GM19324 (cell line): ENCODE data around the gene GNG11.
A peak's percentile ranks its signal among the peaks of the same experiment; 100 is the strongest.

Source experiments
- ATAC-seq: cut with Tn5 transposase; IDR thresholded peaks from one replicate; pipeline ENCODE4 v1.9.1; 2021; ENCODE audit warnings: mild to moderate bottlenecking, moderate library complexity; ENCODE audit not compliant: unreplicated experiment, low FRiP score

The GNG11 gene

GRCh38 chr7:93921607-93922566 lies at the start of gene GNG11:
TSS of gene GNG11 (plus strand) at chr7:93921735. CDS start at chr7:93922138, 403 bp downstream.
- ATAC-seq, result no peak

DNA sequence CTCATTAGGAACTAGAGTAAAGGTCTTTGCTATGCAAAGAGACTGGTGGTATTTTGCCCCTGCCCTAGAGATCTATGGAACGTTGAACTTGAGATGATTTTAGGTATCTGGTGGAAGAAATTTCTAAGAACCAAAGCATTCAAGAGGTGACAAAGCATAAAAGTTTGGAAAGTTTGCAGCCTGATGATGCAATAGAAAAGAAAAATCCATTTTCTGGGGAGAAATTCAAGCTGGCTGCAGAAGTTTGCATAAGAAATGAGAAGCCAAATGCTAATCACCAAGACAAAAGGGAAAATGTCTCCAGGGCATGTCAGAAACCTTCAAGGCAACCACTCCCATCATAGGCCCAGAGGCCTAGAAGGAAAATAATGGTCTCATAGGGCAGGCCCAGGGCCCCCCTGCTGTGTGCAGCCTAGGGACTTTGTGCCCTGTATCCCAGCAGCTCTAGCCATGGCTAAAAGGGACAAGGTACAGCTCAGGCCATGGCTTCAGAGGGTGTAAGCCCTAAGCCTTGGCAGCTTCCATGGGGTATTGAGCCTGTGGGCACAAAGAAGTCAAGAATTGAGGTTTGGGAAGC lies 47.4 kb upstream of the GNG11 start:
- no peak for ATAC-seq

DNA sequence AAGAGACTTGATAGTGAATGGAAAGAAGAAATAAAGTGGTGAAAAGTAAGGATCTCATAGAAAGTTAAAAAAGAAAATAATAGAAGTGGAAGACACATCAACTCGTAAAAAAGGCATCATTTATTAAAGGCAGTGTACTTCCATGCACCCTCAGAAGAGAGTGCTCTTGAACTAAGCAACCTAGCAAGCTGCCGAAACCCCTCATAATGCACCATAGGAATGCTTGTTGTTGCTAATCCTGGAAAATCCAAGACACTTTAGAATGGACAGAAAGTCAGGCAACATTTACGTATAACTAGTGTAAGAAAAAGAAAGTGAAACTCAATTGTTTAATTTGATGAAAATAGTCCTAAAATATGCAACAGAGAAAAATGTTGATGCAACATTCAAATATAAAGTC lies 43.8 kb upstream of the GNG11 start:
- ATAC-seq, result no peak

DNA sequence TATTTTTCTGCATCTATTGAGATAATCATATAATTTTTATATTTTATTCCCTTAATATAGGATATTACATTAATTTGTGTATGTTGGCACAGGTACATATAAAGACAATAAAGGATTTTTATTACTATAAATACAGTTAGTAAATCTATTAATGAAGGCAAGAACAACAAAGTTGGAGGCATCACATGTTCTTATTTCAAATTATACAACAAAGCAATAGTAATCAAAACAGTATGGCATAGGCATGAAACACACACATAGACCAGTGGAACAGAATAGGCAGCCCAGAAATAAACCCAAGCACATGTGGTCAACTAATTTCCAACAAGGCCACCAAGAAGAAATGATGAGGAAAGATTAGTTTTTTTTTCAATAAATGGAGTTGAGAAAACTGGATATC lies 42.2 kb upstream of the GNG11 start:
- no peak for ATAC-seq

- ATAC-seq, result no peak
Measured at GRCh38 chr7:93882468-93882867, 39.1 kb upstream of the GNG11 start.

DNA sequence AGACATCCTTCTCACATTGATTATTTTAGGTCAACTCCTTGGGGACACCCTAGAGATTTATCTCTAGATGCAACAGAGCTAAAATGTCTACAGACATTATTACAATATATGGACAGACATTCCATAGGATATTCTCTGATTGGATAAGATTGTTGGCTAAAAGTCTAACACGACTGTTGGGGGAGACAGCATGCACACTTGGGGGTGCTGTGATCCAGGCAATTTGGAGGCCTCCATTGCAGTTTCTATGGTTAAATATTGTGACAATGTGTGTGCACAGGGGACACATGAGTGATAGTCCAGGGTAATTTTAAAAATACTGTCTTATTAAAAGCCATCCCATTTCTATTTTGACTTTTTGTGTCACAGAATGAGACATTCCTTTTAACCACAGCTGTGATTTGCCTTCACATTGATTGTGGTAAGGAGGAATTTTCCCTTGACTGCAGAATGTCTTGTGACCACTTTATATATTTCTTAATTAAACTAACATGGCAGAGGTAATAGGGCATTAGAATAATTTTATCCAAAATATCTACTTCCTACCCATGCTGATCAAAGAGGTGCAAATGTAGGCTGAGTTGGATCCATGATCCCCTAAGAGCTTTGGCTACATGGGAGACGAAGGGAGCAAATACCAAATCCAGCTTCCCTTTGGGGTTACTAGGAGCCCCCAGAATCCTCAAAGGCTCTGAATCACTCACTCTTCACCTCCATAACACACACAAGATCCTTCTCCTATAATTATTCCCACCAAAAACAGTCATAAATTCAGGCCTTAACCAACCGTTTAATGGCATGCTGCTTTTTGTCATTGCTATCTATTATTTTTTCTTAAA lies 38.2 kb upstream of the GNG11 start:
- no peak for ATAC-seq

DNA sequence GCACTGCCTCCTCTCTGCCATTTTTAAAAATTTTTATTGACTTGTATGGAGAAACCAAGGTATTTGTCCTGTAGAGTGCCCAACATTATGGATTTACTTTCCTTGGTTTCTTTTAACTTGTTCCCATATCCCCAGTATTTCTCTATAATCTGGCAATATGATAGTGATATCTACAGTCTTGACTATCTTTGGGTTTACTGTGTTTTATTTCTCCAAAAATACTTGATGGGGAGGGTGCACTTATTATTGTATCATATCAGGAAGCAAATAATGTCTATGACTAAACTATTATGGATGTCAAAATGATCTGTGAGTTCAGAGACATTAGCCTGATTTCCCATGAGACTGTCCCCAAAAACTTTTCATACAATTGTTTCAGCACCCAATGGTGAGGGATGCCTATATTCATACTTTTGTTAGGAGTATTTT lies 37.6 kb upstream of the GNG11 start:
- no peak for ATAC-seq

DNA sequence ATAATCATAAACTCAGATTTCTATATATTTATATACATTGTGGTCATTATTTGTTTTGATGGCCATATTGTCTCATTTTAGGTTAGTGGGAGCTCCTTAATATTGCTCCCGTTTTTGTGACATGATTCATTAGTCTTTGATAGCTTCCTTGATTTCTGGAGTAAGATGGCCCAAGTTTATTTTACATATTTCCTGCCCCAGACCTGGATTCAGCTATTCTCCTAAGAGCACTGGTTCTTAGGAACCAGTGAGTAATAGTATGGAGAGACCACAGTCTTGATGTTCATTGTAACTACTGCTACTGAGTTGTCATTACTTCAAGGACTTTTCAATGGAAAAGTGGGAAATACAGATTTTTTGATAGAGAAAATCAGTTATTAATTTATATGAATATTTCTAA lies 37.0 kb upstream of the GNG11 start:
- no peak for ATAC-seq

GRCh38 chr7:93889261-93889660 lies 32.3 kb upstream of the GNG11 start:
- ATAC-seq, result no peak

DNA sequence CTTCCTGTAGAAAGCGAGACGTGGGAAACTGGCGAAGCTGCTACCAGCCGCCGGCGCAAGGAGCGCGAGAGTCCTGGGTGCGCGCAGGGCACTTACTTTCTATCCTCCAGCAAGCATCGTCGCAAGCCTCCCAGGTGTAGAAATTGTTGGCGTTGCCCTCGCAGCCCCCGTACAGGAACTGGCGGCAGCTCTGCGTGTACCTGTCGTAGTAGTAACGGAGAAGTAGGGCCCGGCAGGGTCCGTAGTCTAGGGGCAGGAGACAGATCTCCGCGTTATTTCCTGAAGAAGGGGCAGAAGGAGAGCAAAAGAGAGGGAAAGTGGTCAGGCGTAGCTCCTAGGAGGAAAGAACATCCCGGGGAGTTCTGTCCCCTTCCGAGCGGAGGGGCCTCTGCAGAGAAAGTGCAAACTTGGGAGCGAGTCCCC lies 31.5 kb upstream of the GNG11 start:
- ATAC-seq, result peak; percentile 63

DNA sequence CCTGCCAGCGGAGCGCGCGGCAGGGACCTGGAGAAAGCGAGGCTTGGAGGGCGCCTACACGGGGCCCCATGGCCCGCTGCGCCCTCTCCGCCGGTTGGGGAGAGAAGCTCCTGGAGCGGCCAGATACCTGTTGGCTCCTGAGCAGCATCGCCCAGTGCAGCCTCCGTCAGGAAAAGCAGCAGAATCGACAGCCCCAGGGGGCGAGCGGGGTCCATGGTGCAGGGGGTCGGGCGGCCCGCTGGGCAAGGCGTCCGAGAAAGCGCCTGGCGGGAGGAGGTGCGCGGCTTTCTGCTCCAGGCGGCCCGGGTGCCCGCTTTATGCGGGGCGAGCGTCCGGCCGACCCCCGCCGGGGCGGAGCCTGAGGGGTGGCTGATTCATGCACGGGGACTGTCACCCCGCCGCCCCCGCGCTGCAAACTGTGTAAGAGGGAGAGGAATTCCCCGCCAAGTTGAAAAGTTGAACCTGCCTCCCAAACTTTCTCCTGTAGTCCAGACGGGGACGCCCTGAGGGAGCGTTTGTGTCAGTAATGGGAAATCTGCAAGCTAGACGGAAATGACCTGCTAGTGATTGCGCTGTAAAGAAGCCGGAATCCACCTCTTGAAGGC lies 31.0 kb upstream of the GNG11 start, which contains the start of gene TFPI2:
TSS of gene TFPI2 (minus strand) at position 290 of the 605 bp plus-strand sequence. CDS start at position 215, 75 bp downstream.
- ATAC-seq, result peak; percentile 44

GRCh38 chr7:93894426-93894825 lies 27.1 kb upstream of the GNG11 start:
- no peak for ATAC-seq

DNA sequence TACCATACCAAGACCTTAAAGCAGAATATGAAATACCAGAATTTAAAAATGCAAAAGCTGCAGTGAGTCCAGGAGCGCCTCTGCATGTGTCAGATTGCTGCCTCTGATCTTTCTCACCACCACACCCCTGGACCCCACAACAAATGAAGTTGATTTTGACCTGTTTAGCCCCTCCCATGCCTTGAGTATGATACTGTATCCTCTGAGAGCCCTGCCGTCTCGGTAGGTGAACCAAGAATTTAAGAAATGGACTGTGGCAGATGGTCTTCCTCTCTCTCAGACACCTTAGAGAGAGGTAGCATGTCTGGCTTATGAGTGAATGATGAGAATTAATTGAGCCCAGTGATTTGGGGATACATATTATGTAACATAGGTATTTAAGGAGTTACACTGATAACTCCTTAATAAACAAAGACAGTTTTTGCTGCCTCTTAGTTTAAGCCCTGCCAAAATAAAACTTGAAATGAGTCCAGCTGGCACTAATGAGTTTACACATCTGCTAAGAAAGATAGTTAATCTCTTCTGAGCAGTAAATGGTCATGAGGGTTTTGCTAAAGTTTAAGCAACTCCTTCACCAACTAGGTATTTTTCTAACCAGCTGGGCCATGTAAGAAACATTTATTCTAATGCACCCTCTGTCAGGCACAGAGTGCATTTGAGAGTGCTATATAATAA lies 26.4 kb upstream of the GNG11 start:
- no peak for ATAC-seq

DNA sequence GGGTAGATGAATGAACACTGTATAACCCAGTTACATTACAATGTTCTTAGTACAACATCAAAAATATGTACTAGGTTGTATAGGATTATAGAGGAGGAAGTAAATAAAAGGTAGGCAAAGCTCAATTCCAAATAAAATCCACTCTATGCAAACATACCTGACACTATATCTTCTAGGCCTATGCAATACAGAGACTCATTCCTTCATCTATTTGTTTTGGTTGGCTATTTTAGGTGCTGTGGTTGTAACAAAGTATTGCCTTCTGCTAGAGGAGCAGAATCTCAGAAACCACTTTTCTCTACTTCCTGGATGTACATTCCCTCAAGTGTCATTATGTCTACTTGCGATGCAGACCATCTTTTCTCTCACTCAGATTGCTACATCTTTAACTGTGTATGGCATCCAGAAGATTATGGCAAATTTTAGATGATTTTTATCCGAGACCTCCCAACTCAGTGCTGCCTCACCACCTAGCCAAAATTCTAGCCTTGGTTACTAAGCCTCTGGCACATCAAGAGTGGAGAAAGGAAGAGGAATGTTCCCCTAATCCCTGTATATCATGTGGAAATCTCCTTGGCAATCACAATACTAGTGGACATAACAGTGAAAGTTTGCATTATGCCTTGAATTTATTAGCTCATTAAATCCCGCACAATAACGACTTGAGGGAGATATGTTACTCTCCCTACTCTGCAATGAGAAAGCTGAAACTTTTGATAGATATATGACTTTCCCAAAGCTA lies 25.5 kb upstream of the GNG11 start:
- ATAC-seq, result no peak

DNA sequence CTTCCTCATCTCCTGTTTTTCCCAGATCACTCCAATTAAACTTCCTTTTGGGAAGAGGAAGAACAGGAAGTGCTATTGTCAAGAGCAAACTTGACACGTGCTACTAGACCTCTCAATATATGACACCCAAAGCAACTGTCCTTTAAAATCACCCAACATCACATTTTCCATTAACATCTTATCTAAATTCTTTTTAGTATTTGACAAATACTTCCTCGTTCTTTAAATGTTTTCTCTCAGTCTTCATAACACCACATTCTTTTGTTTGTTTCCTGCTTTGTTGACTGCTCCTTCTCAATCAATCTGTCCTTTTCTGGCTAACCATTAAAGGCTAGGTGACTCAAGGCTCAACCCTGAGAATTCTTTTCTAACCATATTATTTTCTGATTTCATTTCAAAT lies 23.9 kb upstream of the GNG11 start:
- no peak for ATAC-seq

GRCh38 chr7:93902777-93903423 lies 18.6 kb upstream of the GNG11 start:
- ATAC-seq, result no peak

- no peak for ATAC-seq
Measured at GRCh38 chr7:93906267-93906666, 15.3 kb upstream of the GNG11 start, which contains the start of gene GNGT1. TSS of gene GNGT1 (plus strand) at chr7:93906567. CDS start at chr7:93906747, 180 bp downstream.
